AG04449 (cell line): ENCODE data around the gene TGFA.

ENCODE experiments used
- CTCF ChIA-PET: fragments of 350-600 bp; formaldehyde crosslinking; extraction: SDS; loops from one replicate; lab custom pipeline; 2021; ENCODE audit warnings: antibody characterized with exemption; lab: Yijun Ruan, JAX
- POLR2A ChIA-PET: fragments of 400-600, 350-600 bp; formaldehyde crosslinking; extraction: SDS; loops from one replicate; lab custom pipeline; 2020; ENCODE audit warnings: antibody characterized with exemption, inconsistent platforms; lab: Yijun Ruan, JAX
- DNase-seq: peaks from one replicate; pipeline ENCODE4 v3.0.0-alpha.2; 2010; ENCODE audit warnings: low read depth, low spot score
- H3K4me3 ChIP-seq: 2 replicates; pipeline ENCODE4 v1.5.1; 2011; ENCODE audit warnings: low read depth, mild to moderate bottlenecking, control low read depth, low read length
- CTCF ChIP-seq: IDR thresholded peaks from one replicate; pipeline ENCODE4 v1.5.1; 2011; ENCODE audit warnings: mild to moderate bottlenecking, moderate library complexity, low read length, control low read depth, inconsistent platforms; ENCODE audit not compliant: insufficient read depth; ENCODE audit errors: missing control alignments

Gene TGFA

GRCh38 chr2:70511971-70512729 is 41.5 kb downstream of the TGFA start:
- DNase-seq, result no peak
- ChIA-PET POLR2A (no interaction called here), CTCF (no interaction called here)
- no peak for TF ChIP-seq CTCF
- H3K4me3 ChIP-seq, result no peak overlapping the region

- no peak for DNase-seq
- H3K4me3 ChIP-seq, result no peak overlapping the region
- CTCF ChIA-PET, result no interaction called here
- POLR2A ChIA-PET, result no interaction called here
- TF ChIP-seq CTCF, result no peak
Measured at GRCh38 chr2:70510313-70510712, 43.3 kb downstream of the TGFA start.

GRCh38 chr2:70509565-70509964 is 44.1 kb downstream of the TGFA start:
- POLR2A ChIA-PET, result no interaction called here
- CTCF ChIA-PET, result interaction anchor here (0.6 kb wide), 1 partner anchor 170 kb away, joined by 4 read pairs; no protein-coding TSS in a partner anchor
- H3K4me3 ChIP-seq, result no peak overlapping the region
- no peak for TF ChIP-seq CTCF
- no peak for DNase-seq

GRCh38 chr2:70508711-70509462 is 44.7 kb downstream of the TGFA start:
- POLR2A ChIA-PET, result no interaction called here
- H3K4me3 ChIP-seq, result no peak overlapping the region
- CTCF ChIA-PET, result no interaction called here
- no peak for DNase-seq
- TF ChIP-seq CTCF, result no peak

GRCh38 chr2:70505613-70506391 is 47.8 kb downstream of the TGFA start:
- DNase-seq, result no peak
- H3K4me3 ChIP-seq, result no peak overlapping the region
- no peak for TF ChIP-seq CTCF
- ChIA-PET CTCF (no interaction called here), POLR2A (no interaction called here)

GRCh38 chr2:70504750-70505149 is 48.9 kb downstream of the TGFA start:
- POLR2A ChIA-PET, result no interaction called here
- DNase-seq, result no peak
- CTCF ChIA-PET, result no interaction called here
- no peak for TF ChIP-seq CTCF
- no peak overlapping the region for H3K4me3 ChIP-seq
